Measurements from ENCODE around the gene TCFL5.

TCFL5 gene

GRCh38 chr20:62861726-62862336 is at the start of gene TCFL5:
Gene TCFL5, minus strand, starts transcription at chr20:62861822. Its CDS starts 152 bp downstream, at chr20:62861670.
- peak; percentile 26 for DNase-seq (ENCODE audit: low read depth, low spot score)
- H3K27ac ChIP-seq: 0 out of 2 replicates have a peak within 1 kb of the TSS, but pooled peaks have one; percentile 25
- peak within 1 kb of the TSS; percentile 72 for H3K9ac ChIP-seq (ENCODE audit: insufficient read length)
- TF ChIP-seq EZH2 (IDR thresholded peaks at IDR 0.05): no peak
- TF ChIP-seq POLR2AphosphoS5 (IDR thresholded peaks at IDR 0.05; ENCODE audit: borderline replicate concordance, low read depth, low read length): peak; percentile 55; the same call in 1 of the 2 replicates
- H3K4me3 ChIP-seq: peak within 1 kb of the TSS; percentile 79
- H3K9me3 ChIP-seq (ENCODE audit: low read depth, low read length): 0 out of 2 replicates have a peak, but pooled peaks cover 4% of the 10 kb centered on the region
- peaks cover 14% of the 10 kb centered on the region for H3K36me3 ChIP-seq (ENCODE audit: insufficient read depth, low read length)

GRCh38 chr20:62910777-62911497 is 49.3 kb upstream of the TCFL5 start:
- Histone ChIP-seq H3K36me3 (ENCODE audit: insufficient read depth, low read length) (peaks cover 78% of the 10 kb centered on the region), H3K9me3 (ENCODE audit: low read depth, low read length) (no peaks in the 10 kb centered on the region), H3K27ac (no peak overlapping the region), H3K9ac (ENCODE audit: insufficient read length) (no peak overlapping the region), H3K4me3 (no peak overlapping the region)
- TF ChIP-seq POLR2AphosphoS5 (IDR thresholded peaks at IDR 0.05; ENCODE audit: borderline replicate concordance, low read depth, low read length) (no peak), EZH2 (IDR thresholded peaks at IDR 0.05) (no peak), FOXP2 (optimal IDR thresholded peaks at IDR 0.05; ENCODE audit: control extremely low read depth, extremely low read length, insufficient read depth) (no peak)
- DNase-seq (ENCODE audit: low read depth, low spot score): no peak

- no peaks in the 10 kb centered on the region for H3K9me3 ChIP-seq (ENCODE audit: low read depth, low read length)
- H3K27ac ChIP-seq: no peak overlapping the region
- TF ChIP-seq FOXP2 (optimal IDR thresholded peaks at IDR 0.05; ENCODE audit: control extremely low read depth, extremely low read length, insufficient read depth) (no peak), EZH2 (IDR thresholded peaks at IDR 0.05) (no peak), POLR2AphosphoS5 (IDR thresholded peaks at IDR 0.05; ENCODE audit: borderline replicate concordance, low read depth, low read length) (no peak)
- no peak overlapping the region for H3K9ac ChIP-seq (ENCODE audit: insufficient read length)
- H3K36me3 ChIP-seq (ENCODE audit: insufficient read depth, low read length): peaks cover 85% of the 10 kb centered on the region
- DNase-seq (ENCODE audit: low read depth, low spot score): no peak
- H3K4me3 ChIP-seq: no peak overlapping the region
Observed at GRCh38 chr20:62910217-62910766, 48.7 kb upstream of the TCFL5 start.

- DNase-seq (ENCODE audit: low read depth, low spot score): no peak
- Histone ChIP-seq H3K4me3 (no peak overlapping the region), H3K9ac (ENCODE audit: insufficient read length) (no peak overlapping the region), H3K27ac (no peak overlapping the region), H3K9me3 (ENCODE audit: low read depth, low read length) (no peaks in the 10 kb centered on the region), H3K36me3 (ENCODE audit: insufficient read depth, low read length) (peaks cover 95% of the 10 kb centered on the region)
- TF ChIP-seq EZH2 (IDR thresholded peaks at IDR 0.05) (no peak), POLR2AphosphoS5 (IDR thresholded peaks at IDR 0.05; ENCODE audit: borderline replicate concordance, low read depth, low read length) (no peak), FOXP2 (optimal IDR thresholded peaks at IDR 0.05; ENCODE audit: control extremely low read depth, extremely low read length, insufficient read depth) (no peak)
Observed at GRCh38 chr20:62908971-62909791, 47.6 kb upstream of the TCFL5 start.

- DNase-seq (ENCODE audit: low read depth, low spot score): no peak
- no peak overlapping the region for H3K27ac ChIP-seq
- no peak overlapping the region for H3K4me3 ChIP-seq
- no peaks in the 10 kb centered on the region for H3K9me3 ChIP-seq (ENCODE audit: low read depth, low read length)
- H3K9ac ChIP-seq (ENCODE audit: insufficient read length): no peak overlapping the region
- TF ChIP-seq EZH2 (IDR thresholded peaks at IDR 0.05): no peak
- no peak for TF ChIP-seq FOXP2 (optimal IDR thresholded peaks at IDR 0.05; ENCODE audit: control extremely low read depth, extremely low read length, insufficient read depth)
- TF ChIP-seq POLR2AphosphoS5 (IDR thresholded peaks at IDR 0.05; ENCODE audit: borderline replicate concordance, low read depth, low read length): no peak
- peaks cover 98% of the 10 kb centered on the region for H3K36me3 ChIP-seq (ENCODE audit: insufficient read depth, low read length)
Observed at GRCh38 chr20:62907384-62908317, 46.0 kb upstream of the TCFL5 start.

- no peak for DNase-seq (ENCODE audit: low read depth, low spot score)
- no peak for TF ChIP-seq EZH2 (IDR thresholded peaks at IDR 0.05)
- no peak for TF ChIP-seq FOXP2 (optimal IDR thresholded peaks at IDR 0.05; ENCODE audit: control extremely low read depth, extremely low read length, insufficient read depth)
- no peak for TF ChIP-seq POLR2AphosphoS5 (IDR thresholded peaks at IDR 0.05; ENCODE audit: borderline replicate concordance, low read depth, low read length)
- H3K9me3 ChIP-seq (ENCODE audit: low read depth, low read length): no peaks in the 10 kb centered on the region
- H3K9ac ChIP-seq (ENCODE audit: insufficient read length): no peak overlapping the region
- no peak overlapping the region for H3K27ac ChIP-seq
- peaks cover 96% of the 10 kb centered on the region for H3K36me3 ChIP-seq (ENCODE audit: insufficient read depth, low read length)
- no peak overlapping the region for H3K4me3 ChIP-seq
Observed at GRCh38 chr20:62906647-62907375, 45.2 kb upstream of the TCFL5 start.

GRCh38 chr20:62906209-62906608 is 44.6 kb upstream of the TCFL5 start:
- DNase-seq (ENCODE audit: low read depth, low spot score): no peak
- no peak overlapping the region for H3K9ac ChIP-seq (ENCODE audit: insufficient read length)
- peaks cover 95% of the 10 kb centered on the region for H3K36me3 ChIP-seq (ENCODE audit: insufficient read depth, low read length)
- TF ChIP-seq EZH2 (IDR thresholded peaks at IDR 0.05): no peak
- no peak for TF ChIP-seq FOXP2 (optimal IDR thresholded peaks at IDR 0.05; ENCODE audit: control extremely low read depth, extremely low read length, insufficient read depth)
- TF ChIP-seq POLR2AphosphoS5 (IDR thresholded peaks at IDR 0.05; ENCODE audit: borderline replicate concordance, low read depth, low read length): no peak
- H3K4me3 ChIP-seq: no peak overlapping the region
- H3K9me3 ChIP-seq (ENCODE audit: low read depth, low read length): no peaks in the 10 kb centered on the region
- no peak overlapping the region for H3K27ac ChIP-seq
